ENCODE measurements around the gene AIF1L. TPM values are rescaled to one million over a fixed set of nuclear protein-coding genes. Genes with fewer than 3 reads are reported as not detected.
"Not testable (repeated sequence)": the region's sequence is repeated elsewhere in the genome, so short reads cannot be mapped to it uniquely, and the experiment has no call there.

Gene AIF1L
- total and polyA plus RNA-seq, 7 donors, result 2.4 to 11.6 (median 3.2) TPM

GRCh38 chr9:131111854-131112311, 15.6 kb downstream of the AIF1L start:
- no peak for DNase-seq
- no peak overlapping the region for H3K4me3 ChIP-seq

GRCh38 chr9:131112374-131113154, 16.2 kb downstream of the AIF1L start:
- no peaks in the 10 kb centered on the region for H3K27me3 ChIP-seq
- TF ChIP-seq POLR2A (IDR thresholded peaks at IDR 0.05) (no peak), EP300 (IDR thresholded peaks at IDR 0.05) (no peak), CTCF (IDR thresholded peaks at IDR 0.05) (no peak), POLR2AphosphoS5 (IDR thresholded peaks at IDR 0.05) (no peak)
- 85 to 90% methylated on average over 23 of the region's 23 CpGs for WGBS, 2 donors
- H3K9me3 ChIP-seq, result no peaks in the 10 kb centered on the region
- H3K27ac ChIP-seq, result peak overlapping the region in 1 of 4 donors; percentile 14
- H3K4me3 ChIP-seq, result no peak overlapping the region
- no peak for DNase-seq
- intact Hi-C loops (cut with DNase I), result no loop called here
- no peaks in the 10 kb centered on the region for H3K36me3 ChIP-seq
- H3K4me1 ChIP-seq, result no peaks in the 10 kb centered on the region

More at GRCh38 chr9:131111854-131112311, 15.6 kb downstream of the AIF1L start:
- no peaks in the 10 kb centered on the region for H3K27me3 ChIP-seq
- intact Hi-C loops (cut with DNase I), result no loop called here
- H3K4me1 ChIP-seq, result no peaks in the 10 kb centered on the region
- no peak for TF ChIP-seq POLR2AphosphoS5 (IDR thresholded peaks at IDR 0.05)
- no peak for TF ChIP-seq POLR2A (IDR thresholded peaks at IDR 0.05)
- no peak for TF ChIP-seq CTCF (IDR thresholded peaks at IDR 0.05)
- TF ChIP-seq EP300 (IDR thresholded peaks at IDR 0.05), result no peak
- no peaks in the 10 kb centered on the region for H3K9me3 ChIP-seq
- WGBS, 2 donors, result 88 to 89% methylated on average over 24 to 25 of the region's 25 CpGs
- H3K27ac ChIP-seq, result peak overlapping the region in 1 of 4 donors; percentile 14
- H3K36me3 ChIP-seq, result no peaks in the 10 kb centered on the region

GRCh38 chr9:131113655-131114054, 17.3 kb downstream of the AIF1L start:
- no peak overlapping the region for H3K27ac ChIP-seq
- WGBS, 2 donors, result 83 to 87% methylated on average over 8 of the region's 8 CpGs
- H3K4me3 ChIP-seq, result no peak overlapping the region
- DNase-seq, result no peak
- no peaks in the 10 kb centered on the region for H3K27me3 ChIP-seq
- no peaks in the 10 kb centered on the region for H3K4me1 ChIP-seq
- intact Hi-C loops (cut with DNase I), result no loop called here
- no peaks in the 10 kb centered on the region for H3K9me3 ChIP-seq
- no peaks in the 10 kb centered on the region for H3K36me3 ChIP-seq
- TF ChIP-seq POLR2A (IDR thresholded peaks at IDR 0.05), result no peak
- no peak for TF ChIP-seq CTCF (IDR thresholded peaks at IDR 0.05)
- TF ChIP-seq POLR2AphosphoS5 (IDR thresholded peaks at IDR 0.05), result no peak
- no peak for TF ChIP-seq EP300 (IDR thresholded peaks at IDR 0.05)

- no peak for DNase-seq
- H3K4me1 ChIP-seq, result no peaks in the 10 kb centered on the region
- WGBS, 2 donors, result 79 to 89% methylated on average over 8 of the region's 8 CpGs
- no peaks in the 10 kb centered on the region for H3K36me3 ChIP-seq
- TF ChIP-seq POLR2A (IDR thresholded peaks at IDR 0.05) (no peak), CTCF (IDR thresholded peaks at IDR 0.05) (no peak), EP300 (IDR thresholded peaks at IDR 0.05) (no peak), POLR2AphosphoS5 (IDR thresholded peaks at IDR 0.05) (no peak)
- no peak overlapping the region for H3K27ac ChIP-seq
- intact Hi-C loops (cut with DNase I), result no loop called here
- no peak overlapping the region for H3K4me3 ChIP-seq
- no peaks in the 10 kb centered on the region for H3K9me3 ChIP-seq
- no peaks in the 10 kb centered on the region for H3K27me3 ChIP-seq
These were observed 17.8 kb downstream of the AIF1L start for GRCh38 chr9:131114084-131114535.

GRCh38 chr9:131115360-131115742, 19.0 kb downstream of the AIF1L start:
- DNase-seq, result peak; percentile 22
- H3K4me3 ChIP-seq; H3K27me3 ChIP-seq; H3K36me3 ChIP-seq; H3K4me1 ChIP-seq; intact Hi-C loops (cut with DNase I); H3K27ac ChIP-seq; H3K9me3 ChIP-seq: not testable (repeated sequence)
- WGBS, 2 donors, result 91 to 94% methylated on average over 5 to 6 of the region's 6 CpGs
